RWPE2 (cell line): Measurements from ENCODE around the gene QSOX1.

Experiments
- ATAC-seq: fragments of 200-7000 bp; cut with Tn5 transposase; 3 replicates; pipeline ENCODE4 v1.9.1; 2021; ENCODE audit warnings: low read depth
- DNase-seq: peaks from one replicate; pipeline ENCODE4 v3.0.0-alpha.2; 2020; ENCODE audit warnings: low spot score
- H3K27ac ChIP-seq: fragments of 450-650 bp; 2 replicates; pipeline ENCODE4 v1.5.1; 2017; ENCODE audit warnings: mild to moderate bottlenecking; ENCODE audit not compliant: poor library complexity, severe bottlenecking
- H3K27me3 ChIP-seq: fragments of 250-450 bp; sonication (Bioruptor Pico); 2 replicates; pipeline ENCODE4 v1.5.1; 2021; ENCODE audit warnings: mild to moderate bottlenecking, moderate library complexity; ENCODE audit not compliant: insufficient read depth, poor library complexity, severe bottlenecking
- H3K36me3 ChIP-seq: fragments of 250-450 bp; sonication (Bioruptor Pico); 2 replicates; pipeline ENCODE4 v1.5.1; 2020; ENCODE audit warnings: low read depth, mild to moderate bottlenecking, moderate library complexity
- H3K4me1 ChIP-seq: fragments of 250-450 bp; sonication (Bioruptor Pico); 2 replicates; pipeline ENCODE4 v1.5.1; 2021; ENCODE audit warnings: mild to moderate bottlenecking, moderate library complexity; ENCODE audit not compliant: insufficient read depth, poor library complexity, severe bottlenecking
- H3K4me3 ChIP-seq: fragments of 250-450 bp; sonication (Bioruptor Pico); 2 replicates; pipeline ENCODE4 v1.5.1; 2021; ENCODE audit warnings: mild to moderate bottlenecking, moderate library complexity; ENCODE audit not compliant: severe bottlenecking
- H3K9me3 ChIP-seq: fragments of 250-450 bp; sonication (Bioruptor Pico); 2 replicates; pipeline ENCODE4 v1.5.1; 2021; ENCODE audit warnings: mild to moderate bottlenecking, moderate library complexity; ENCODE audit not compliant: severe bottlenecking
- TF ChIP-seq, protein P1 (sequence below): fragments of 450-650 bp; IDR thresholded peaks from one replicate; pipeline ENCODE4 v1.5.1; 2017; ENCODE audit warnings: mild to moderate bottlenecking, moderate library complexity; ENCODE audit not compliant: poor library complexity, severe bottlenecking

Gene QSOX1

DNA sequence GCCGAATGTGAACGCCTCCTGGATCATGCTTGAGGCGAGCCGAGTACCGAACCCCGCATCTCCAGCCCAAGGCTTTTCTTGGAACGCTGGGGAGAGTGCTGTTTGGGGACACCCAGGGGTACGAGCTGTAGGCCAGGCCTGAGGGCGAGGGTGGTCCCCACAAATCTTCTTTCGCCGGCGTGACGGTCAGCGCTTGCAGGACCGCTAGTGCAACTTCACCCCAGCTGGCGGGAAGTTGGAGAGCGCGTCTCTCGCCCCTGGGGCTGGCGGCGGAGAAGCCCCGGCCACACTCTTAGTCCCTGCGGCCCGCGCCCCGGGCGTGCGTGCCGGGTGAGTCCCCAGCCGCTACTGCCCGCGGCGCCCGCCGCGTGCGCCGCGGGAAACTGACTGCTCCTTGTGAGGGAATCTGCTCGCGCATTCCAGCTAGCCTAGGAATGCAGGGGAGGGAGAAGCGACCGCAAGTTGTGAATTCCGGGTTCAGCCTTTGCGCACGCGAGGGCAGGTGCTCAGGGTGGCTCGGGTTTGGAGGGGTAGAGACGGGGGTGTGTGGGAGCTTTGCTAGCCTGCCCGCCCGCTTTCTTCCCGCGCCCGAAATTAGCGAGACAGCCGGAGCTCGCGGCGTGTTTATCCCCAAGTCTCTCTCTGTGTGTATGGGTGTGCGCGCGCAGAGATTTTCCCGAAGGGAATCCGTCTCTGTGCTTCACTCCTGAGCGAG is 76.3 kb downstream of the QSOX1 start:
- no peak for DNase-seq
- TF ChIP-seq, protein P1, sequence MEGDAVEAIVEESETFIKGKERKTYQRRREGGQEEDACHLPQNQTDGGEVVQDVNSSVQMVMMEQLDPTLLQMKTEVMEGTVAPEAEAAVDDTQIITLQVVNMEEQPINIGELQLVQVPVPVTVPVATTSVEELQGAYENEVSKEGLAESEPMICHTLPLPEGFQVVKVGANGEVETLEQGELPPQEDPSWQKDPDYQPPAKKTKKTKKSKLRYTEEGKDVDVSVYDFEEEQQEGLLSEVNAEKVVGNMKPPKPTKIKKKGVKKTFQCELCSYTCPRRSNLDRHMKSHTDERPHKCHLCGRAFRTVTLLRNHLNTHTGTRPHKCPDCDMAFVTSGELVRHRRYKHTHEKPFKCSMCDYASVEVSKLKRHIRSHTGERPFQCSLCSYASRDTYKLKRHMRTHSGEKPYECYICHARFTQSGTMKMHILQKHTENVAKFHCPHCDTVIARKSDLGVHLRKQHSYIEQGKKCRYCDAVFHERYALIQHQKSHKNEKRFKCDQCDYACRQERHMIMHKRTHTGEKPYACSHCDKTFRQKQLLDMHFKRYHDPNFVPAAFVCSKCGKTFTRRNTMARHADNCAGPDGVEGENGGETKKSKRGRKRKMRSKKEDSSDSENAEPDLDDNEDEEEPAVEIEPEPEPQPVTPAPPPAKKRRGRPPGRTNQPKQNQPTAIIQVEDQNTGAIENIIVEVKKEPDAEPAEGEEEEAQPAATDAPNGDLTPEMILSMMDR, result no peak
- peak; percentile 22 for ATAC-seq
- Histone ChIP-seq H3K36me3 (no peaks in the 10 kb centered on the region), H3K4me1 (no peaks in the 10 kb centered on the region), H3K4me3 (peak overlapping the region; percentile 39), H3K27me3 (peaks cover 92% of the 10 kb centered on the region), H3K9me3 (no peaks in the 10 kb centered on the region), H3K27ac (no peak overlapping the region)

DNA sequence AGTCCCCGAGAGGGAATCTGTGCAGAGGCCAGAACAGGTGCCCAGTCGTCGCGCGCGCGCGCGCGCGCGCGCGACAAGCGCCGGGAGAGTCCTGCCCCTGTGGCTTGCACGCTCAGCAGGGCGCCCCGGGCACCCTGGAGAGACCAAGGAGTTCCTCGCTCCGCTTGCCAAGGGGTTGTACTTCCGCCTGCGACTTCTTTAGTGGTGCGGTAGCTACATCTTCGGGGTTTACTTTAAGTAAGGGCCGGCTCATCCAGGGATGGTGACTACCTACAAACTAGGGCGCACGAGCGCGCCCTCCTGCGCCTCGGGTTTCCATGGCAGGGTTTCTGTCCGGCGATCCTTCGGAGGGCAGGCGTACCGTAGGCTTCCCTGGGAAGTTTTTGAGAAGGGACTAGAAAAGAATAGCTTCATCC is 76.8 kb downstream of the QSOX1 start:
- H3K27me3 ChIP-seq, result peaks cover 92% of the 10 kb centered on the region
- TF ChIP-seq, protein P1, result peak; percentile 7
- H3K4me3 ChIP-seq, result peak overlapping the region; percentile 39
- no peaks in the 10 kb centered on the region for H3K4me1 ChIP-seq
- no peak overlapping the region for H3K27ac ChIP-seq
- DNase-seq (no peak), ATAC-seq (peak; percentile 18)
- no peaks in the 10 kb centered on the region for H3K9me3 ChIP-seq
- H3K36me3 ChIP-seq, result no peaks in the 10 kb centered on the region

DNA sequence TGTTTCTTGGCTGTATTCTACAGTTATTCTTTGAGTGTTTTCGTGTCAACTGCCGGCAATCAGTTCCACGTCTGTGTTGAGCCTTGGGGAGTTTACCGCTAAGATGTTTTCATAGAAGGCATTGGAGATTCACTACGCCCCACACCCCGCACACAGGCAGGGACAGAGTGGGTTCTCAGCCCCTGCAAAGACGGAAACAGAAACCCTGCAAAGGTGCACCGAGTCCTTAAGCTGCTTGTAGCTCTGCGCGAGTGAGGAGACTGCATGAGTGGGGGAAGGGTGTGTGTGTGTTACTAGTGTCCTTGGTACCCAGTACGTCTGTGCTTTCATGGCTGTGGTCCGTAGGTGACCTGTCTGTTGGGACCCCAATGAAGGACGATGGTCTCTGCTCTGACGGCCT is 77.3 kb downstream of the QSOX1 start:
- TF ChIP-seq, protein P1, result no peak
- peaks cover 94% of the 10 kb centered on the region for H3K27me3 ChIP-seq
- H3K36me3 ChIP-seq, result no peaks in the 10 kb centered on the region
- no peak overlapping the region for H3K27ac ChIP-seq
- no peak for DNase-seq
- no peaks in the 10 kb centered on the region for H3K4me1 ChIP-seq
- no peaks in the 10 kb centered on the region for H3K9me3 ChIP-seq
- ATAC-seq, result no peak
- H3K4me3 ChIP-seq, result peak overlapping the region; percentile 39

DNA sequence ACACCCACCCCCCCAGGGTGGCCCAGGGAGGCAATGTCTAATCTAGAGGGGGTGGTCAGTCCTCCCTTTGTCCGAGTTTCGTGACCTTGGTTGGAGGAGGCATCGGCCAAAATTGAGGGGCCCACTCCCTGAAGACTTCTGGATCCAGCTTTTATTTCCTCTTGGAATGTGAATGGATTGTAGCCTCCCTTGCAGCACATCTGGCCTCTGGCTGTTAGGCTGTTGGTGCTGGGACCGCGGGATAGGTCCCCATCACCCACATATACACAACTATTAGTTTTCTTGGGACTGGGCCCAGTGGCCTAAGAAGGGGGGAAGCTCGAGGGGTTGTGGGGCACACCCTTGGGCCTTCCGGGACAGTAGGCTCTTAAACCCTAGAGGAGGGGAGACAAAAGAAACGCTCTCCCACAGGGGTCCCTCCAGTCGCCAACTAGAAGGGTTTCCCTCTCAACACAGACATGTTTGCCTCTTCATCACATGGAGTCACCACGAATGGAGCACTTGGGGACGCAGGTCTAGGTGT is 77.9 kb downstream of the QSOX1 start:
- DNase-seq, result no peak
- peaks cover 94% of the 10 kb centered on the region for H3K27me3 ChIP-seq
- ATAC-seq, result no peak
- TF ChIP-seq, protein P1, result no peak
- no peaks in the 10 kb centered on the region for H3K4me1 ChIP-seq
- H3K27ac ChIP-seq, result no peak overlapping the region
- no peak overlapping the region for H3K4me3 ChIP-seq
- no peaks in the 10 kb centered on the region for H3K36me3 ChIP-seq
- H3K9me3 ChIP-seq, result no peaks in the 10 kb centered on the region
